PC-9 (cell line): ENCODE data around the gene NUDT1. TPM values are rescaled to one million over a fixed set of nuclear protein-coding genes. Genes with fewer than 3 reads are reported as not detected.

Source experiments
- BruUV-seq: library from RNA; stranded (reverse); fragments of 400-500 nt; replicated peaks from 2 replicates; lab custom pipeline; 2021; lab: Mats Ljungman, UMichigan
- CTCF ChIA-PET: fragments of 300-600 bp; sonication (Branson Sonifier 250); formaldehyde crosslinking; loops from one replicate; lab custom pipeline; 2022; ENCODE audit warnings: antibody characterized with exemption; lab: Charles Lee
- POLR2A ChIA-PET: fragments of 300-600 bp; sonication (Branson Sonifier 250); formaldehyde crosslinking; loops from one replicate; lab custom pipeline; 2022; ENCODE audit warnings: antibody characterized with exemption; ENCODE audit not compliant: unreplicated experiment; lab: Charles Lee
- DNase-seq, 2 experiments: peaks; one replicate each; pipeline versions ENCODE4 v3.0.0 to v3.0.0-alpha.2; 2015 to 2022; ENCODE audit warnings: mixed read lengths in 1 of 2
- H2AFZ ChIP-seq: fragments of 200-600 bp; sonication (generic); 2 replicates; pipeline ENCODE4 v1.8.1; 2017; ENCODE audit warnings: antibody characterized with exemption
- H3F3A ChIP-seq: fragments of 200-600 bp; sonication (generic); 2 replicates; pipeline ENCODE4 v1.8.1; 2017; ENCODE audit warnings: antibody characterized with exemption, mild to moderate bottlenecking, low read depth; ENCODE audit not compliant: insufficient read depth
- H3K27ac ChIP-seq: fragments of 200-600 bp; sonication (generic); 2 replicates; pipeline ENCODE4 v1.6.1; 2016; ENCODE audit warnings: mixed run types
- H3K27me3 ChIP-seq: fragments of 200-600 bp; sonication (generic); 2 replicates; pipeline ENCODE4 v1.6.1; 2016; ENCODE audit warnings: low read depth, mixed run types; ENCODE audit not compliant: insufficient read depth
- H3K36me3 ChIP-seq: fragments of 200-600 bp; sonication (generic); 2 replicates; pipeline ENCODE4 v1.6.1; 2016; ENCODE audit warnings: low read depth, mixed run types
- H3K4me1 ChIP-seq: fragments of 200-600 bp; sonication (generic); replicated peaks from 2 replicates; pipeline ENCODE4 v1.6.1; 2016; ENCODE audit warnings: mixed run types; ENCODE audit not compliant: insufficient read depth
- H3K4me2 ChIP-seq: fragments of 200-600 bp; sonication (generic); 2 replicates; pipeline ENCODE4 v1.6.1; 2017; ENCODE audit warnings: mixed run types
- H3K4me3 ChIP-seq: fragments of 200-600 bp; sonication (generic); 2 replicates; pipeline ENCODE4 v1.6.1; 2016; ENCODE audit warnings: mixed run types
- H3K79me2 ChIP-seq: fragments of 200-600 bp; sonication (generic); 2 replicates; pipeline ENCODE4 v1.6.1; 2017; ENCODE audit warnings: low read depth, mixed run types
- H3K9me2 ChIP-seq: fragments of 200-600 bp; sonication (generic); 2 replicates; pipeline ENCODE4 v1.8.1; 2017; ENCODE audit warnings: mild to moderate bottlenecking; ENCODE audit not compliant: insufficient read depth
- H3K9me3 ChIP-seq: fragments of 200-600 bp; sonication (generic); 2 replicates; pipeline ENCODE4 v1.8.1; 2016; ENCODE audit warnings: low read depth; ENCODE audit not compliant: insufficient read depth
- H4K20me1 ChIP-seq: fragments of 200-600 bp; sonication (generic); 2 replicates; pipeline ENCODE4 v1.8.1; 2017; ENCODE audit not compliant: insufficient read depth
- EZH2 ChIP-seq: fragments of 200-600 bp; sonication (generic); IDR thresholded peaks from 2 replicates; pipeline ENCODE4 v1.8.0; 2017; ENCODE audit warnings: antibody characterized with exemption, low read depth
- intact Hi-C: fragments of 100-400 bp; cut with micrococcal nuclease; formaldehyde crosslinking; loops from one replicate; pipeline ENCODE4 v1.10.0; 2022; ENCODE audit not compliant: unreplicated experiment
- total RNA-seq: library from RNA; stranded (reverse); gene quantifications from 2 replicates; pipeline ENCODE4 v1.2.3, GENCODE V29; 2021
- TF ChIP-seq, protein P1 (sequence below): fragments of 200-600 bp; sonication (generic); conservative IDR thresholded peaks from 2 replicates; pipeline ENCODE4 v1.6.1; 2017; ENCODE audit warnings: mixed run types, antibody characterized with exemption, mild to moderate bottlenecking, moderate library complexity

NUDT1 gene
- total RNA-seq, 1 experiment from 2014 or later, result 63.9 TPM

DNA sequence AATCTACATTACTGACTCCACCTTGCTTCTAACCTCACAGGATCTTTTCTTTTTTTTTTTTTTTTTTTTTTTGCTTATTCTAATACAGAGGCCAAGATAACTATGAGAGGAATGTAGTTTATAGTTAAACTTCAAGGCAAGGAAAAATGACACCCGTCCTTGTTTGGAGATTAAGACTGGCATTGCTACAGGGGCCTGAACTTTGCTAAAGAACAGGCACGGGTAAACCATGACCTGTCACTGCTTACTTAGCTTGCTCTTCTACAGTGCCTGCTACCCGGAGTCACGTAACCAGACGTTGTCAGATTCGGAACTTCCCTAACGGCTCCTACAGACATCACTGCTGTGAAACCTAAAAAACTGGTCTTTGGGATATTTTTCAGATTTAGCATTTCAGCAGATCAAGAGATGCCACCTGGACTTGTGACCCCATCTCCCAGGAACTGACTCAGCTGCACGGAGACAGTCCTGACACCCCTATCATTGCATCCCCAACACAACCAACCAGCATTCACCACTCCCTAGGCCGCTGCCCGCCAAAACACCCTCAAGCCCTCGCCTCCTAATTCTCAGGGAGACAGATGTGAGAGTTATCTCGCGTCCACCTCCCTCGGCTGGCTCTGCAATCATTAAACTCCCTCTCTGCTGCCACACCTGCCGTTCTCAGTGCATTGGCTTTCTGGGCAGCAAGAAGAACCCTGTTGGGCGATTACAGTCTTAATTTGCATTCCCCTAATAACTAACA, 36.8 kb upstream of the NUDT1 start:
- H3K27ac ChIP-seq, result no peak overlapping the region
- TF ChIP-seq EZH2, result no peak
- TF ChIP-seq, protein P1, sequence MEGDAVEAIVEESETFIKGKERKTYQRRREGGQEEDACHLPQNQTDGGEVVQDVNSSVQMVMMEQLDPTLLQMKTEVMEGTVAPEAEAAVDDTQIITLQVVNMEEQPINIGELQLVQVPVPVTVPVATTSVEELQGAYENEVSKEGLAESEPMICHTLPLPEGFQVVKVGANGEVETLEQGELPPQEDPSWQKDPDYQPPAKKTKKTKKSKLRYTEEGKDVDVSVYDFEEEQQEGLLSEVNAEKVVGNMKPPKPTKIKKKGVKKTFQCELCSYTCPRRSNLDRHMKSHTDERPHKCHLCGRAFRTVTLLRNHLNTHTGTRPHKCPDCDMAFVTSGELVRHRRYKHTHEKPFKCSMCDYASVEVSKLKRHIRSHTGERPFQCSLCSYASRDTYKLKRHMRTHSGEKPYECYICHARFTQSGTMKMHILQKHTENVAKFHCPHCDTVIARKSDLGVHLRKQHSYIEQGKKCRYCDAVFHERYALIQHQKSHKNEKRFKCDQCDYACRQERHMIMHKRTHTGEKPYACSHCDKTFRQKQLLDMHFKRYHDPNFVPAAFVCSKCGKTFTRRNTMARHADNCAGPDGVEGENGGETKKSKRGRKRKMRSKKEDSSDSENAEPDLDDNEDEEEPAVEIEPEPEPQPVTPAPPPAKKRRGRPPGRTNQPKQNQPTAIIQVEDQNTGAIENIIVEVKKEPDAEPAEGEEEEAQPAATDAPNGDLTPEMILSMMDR, result no peak
- no peak overlapping the region for H3K4me3 ChIP-seq
- no peaks in the 10 kb centered on the region for H3K27me3 ChIP-seq
- CTCF ChIA-PET, result no interaction called here
- intact Hi-C loops, result loop anchor here (5.0 to 10.0 kb wide), 2 partner anchors 540 to 628 kb away; no protein-coding TSS in a partner anchor
- no peaks in the 10 kb centered on the region for H3K9me3 ChIP-seq
- DNase-seq, result no peak
- H3F3A ChIP-seq, result no peaks in the 10 kb centered on the region
- POLR2A ChIA-PET, result no interaction called here
- H3K9me2 ChIP-seq, result no peaks in the 10 kb centered on the region
- no peaks in the 10 kb centered on the region for H3K4me1 ChIP-seq
- H2AFZ ChIP-seq, result no peak overlapping the region
- H3K79me2 ChIP-seq, result no peaks in the 10 kb centered on the region
- no TSS peak for BruUV-seq
- H3K4me2 ChIP-seq, result no peak overlapping the region
- 0 out of 2 replicates have a peak, but pooled peaks cover 5% of the 10 kb centered on the region for H4K20me1 ChIP-seq
- no peaks in the 10 kb centered on the region for H3K36me3 ChIP-seq

DNA sequence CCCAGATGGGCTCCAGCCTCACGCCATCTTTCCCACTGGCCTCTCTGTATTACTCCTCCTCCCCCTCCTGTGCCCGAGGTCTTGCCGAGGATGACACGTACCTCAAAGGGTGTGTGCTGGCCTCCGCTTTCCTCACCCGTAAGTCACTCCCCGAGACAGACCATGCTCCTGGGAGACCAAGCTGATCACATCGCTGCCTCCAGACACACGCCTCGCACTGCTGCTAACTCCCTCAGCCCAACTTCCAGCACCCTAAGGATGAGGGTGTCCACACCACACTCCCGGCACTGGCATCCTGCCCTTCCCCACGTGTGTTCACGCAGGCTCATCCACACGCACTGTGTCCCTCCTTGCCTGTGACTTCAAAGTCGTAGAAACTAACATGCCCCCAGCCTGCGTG, 33.3 kb upstream of the NUDT1 start:
- no peak overlapping the region for H3K27ac ChIP-seq
- H3K36me3 ChIP-seq, result peaks cover 2% of the 10 kb centered on the region; the same call in 1 of the 2 replicates
- no peaks in the 10 kb centered on the region for H3K27me3 ChIP-seq
- BruUV-seq, result no TSS peak
- H3K9me3 ChIP-seq, result no peaks in the 10 kb centered on the region
- ChIA-PET CTCF (no interaction called here), POLR2A (no interaction called here)
- no peak for DNase-seq
- H3K4me2 ChIP-seq, result no peak overlapping the region
- TF ChIP-seq, protein P1, result no peak
- TF ChIP-seq EZH2, result no peak
- H3K79me2 ChIP-seq, result no peaks in the 10 kb centered on the region
- intact Hi-C loops, result loop anchor here (5.0 to 10.0 kb wide), 2 partner anchors 544 to 631 kb away; no protein-coding TSS in a partner anchor
- H2AFZ ChIP-seq, result no peak overlapping the region
- no peaks in the 10 kb centered on the region for H3K9me2 ChIP-seq
- no peak overlapping the region for H3K4me3 ChIP-seq
- 0 out of 2 replicates have a peak, but pooled peaks cover 5% of the 10 kb centered on the region for H4K20me1 ChIP-seq
- H3K4me1 ChIP-seq, result no peaks in the 10 kb centered on the region
- H3F3A ChIP-seq, result no peaks in the 10 kb centered on the region

DNA sequence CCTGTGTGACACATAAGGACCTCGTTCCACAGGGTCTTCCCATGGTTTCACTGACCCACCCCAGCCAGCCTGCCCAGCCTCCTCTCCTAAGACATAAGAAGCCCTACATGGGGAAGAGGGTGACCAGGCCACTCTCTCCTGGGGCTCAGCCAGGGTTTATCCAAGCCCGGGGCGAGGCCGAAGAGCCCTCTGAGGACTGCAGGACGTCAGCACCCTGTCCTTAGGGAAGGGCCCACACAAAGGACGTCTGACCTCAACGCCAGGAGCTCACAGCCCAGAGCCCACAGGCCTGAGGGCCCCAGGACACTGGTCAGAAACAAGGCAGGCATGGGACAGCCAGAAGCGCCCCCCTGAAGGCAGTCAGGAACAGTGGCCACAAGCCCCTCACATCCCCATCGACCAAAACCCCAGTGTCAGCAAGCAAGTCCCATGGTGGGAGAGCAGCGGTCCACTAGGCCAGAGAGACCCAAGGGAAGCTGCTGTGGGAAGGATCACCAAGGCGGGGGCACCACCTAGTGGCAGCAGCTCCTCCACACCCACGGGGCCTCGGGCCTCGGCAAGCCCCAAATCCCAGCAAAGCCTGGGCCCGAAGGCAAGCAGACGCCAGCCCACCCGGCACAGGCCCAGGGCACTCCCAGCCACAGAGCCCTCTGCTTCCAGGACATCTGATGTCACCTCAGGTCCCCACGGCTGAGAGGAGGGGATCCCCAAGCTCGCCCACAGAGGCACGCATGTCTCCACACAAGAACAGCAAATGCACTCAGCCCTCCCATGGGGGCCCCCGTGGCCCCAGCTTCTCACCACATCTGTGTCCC, 32.7 kb upstream of the NUDT1 start:
- TF ChIP-seq, protein P1, result peak; percentile 68
- TF ChIP-seq EZH2, result no peak
- intact Hi-C loops, result loop anchor here (5.0 to 10.0 kb wide), 2 partner anchors 545 to 632 kb away; no protein-coding TSS in a partner anchor
- no peaks in the 10 kb centered on the region for H3K27me3 ChIP-seq
- no TSS peak for BruUV-seq
- H3K9me3 ChIP-seq, result no peaks in the 10 kb centered on the region
- DNase-seq, result peak in 1 of 2 experiments; percentile 49
- ChIA-PET POLR2A (no interaction called here), CTCF (interaction anchor here (0.6 kb wide), 1 partner anchor 34 kb away, joined by 15 read pairs; no protein-coding TSS in a partner anchor)
- no peak overlapping the region for H3K27ac ChIP-seq
- H3K79me2 ChIP-seq, result no peaks in the 10 kb centered on the region
- H2AFZ ChIP-seq, result no peak overlapping the region
- H3K4me1 ChIP-seq, result no peaks in the 10 kb centered on the region
- H3K36me3 ChIP-seq, result peaks cover 2% of the 10 kb centered on the region; the same call in 1 of the 2 replicates
- H3K9me2 ChIP-seq, result no peaks in the 10 kb centered on the region
- H3F3A ChIP-seq, result no peaks in the 10 kb centered on the region
- H3K4me3 ChIP-seq, result no peak overlapping the region
- H4K20me1 ChIP-seq, result peaks cover 7% of the 10 kb centered on the region; the same call in 1 of the 2 replicates
- H3K4me2 ChIP-seq, result no peak overlapping the region
